Mucosa of rectum (tissue), 2 donors: ENCODE data around the gene ADRB2.
"Not testable (repeated sequence)": the region's sequence is repeated elsewhere in the genome, so short reads cannot be mapped to it uniquely, and the experiment has no call there.

ENCODE experiments used
- H3K27ac ChIP-seq, 2 donors: one replicate each; pipeline ENCODE4 v1.7.0; 2013; ENCODE audit warnings: inconsistent platforms in 2 of 2, low read depth in 2 of 2, low read length in 2 of 2
- H3K27me3 ChIP-seq, 2 donors: one replicate each; pipeline ENCODE4 v1.7.0; 2013; ENCODE audit warnings: low read length in 2 of 2; ENCODE audit not compliant: control insufficient read depth in 2 of 2, insufficient read depth in 2 of 2
- H3K36me3 ChIP-seq, 2 donors: one replicate each; pipeline ENCODE4 v1.7.0; 2013; ENCODE audit warnings: low read length in 2 of 2; ENCODE audit not compliant: control insufficient read depth in 2 of 2, insufficient read depth in 2 of 2
- H3K4me1 ChIP-seq, 2 donors: one replicate each; pipeline ENCODE4 v1.7.0; 2013; ENCODE audit warnings: low read length in 2 of 2, mild to moderate bottlenecking in 1 of 2; ENCODE audit not compliant: control insufficient read depth in 2 of 2, insufficient read depth in 2 of 2
- H3K4me3 ChIP-seq, 2 donors: one replicate each; pipeline ENCODE4 v1.7.0; 2013; ENCODE audit warnings: low read length in 2 of 2
- H3K9ac ChIP-seq, 2 donors: one replicate each; pipeline ENCODE4 v1.7.0; 2013; ENCODE audit warnings: low read length in 2 of 2, low read depth in 1 of 2, mild to moderate bottlenecking in 1 of 2
- H3K9me3 ChIP-seq, 2 donors: one replicate each; pipeline ENCODE4 v1.7.0; 2013; ENCODE audit warnings: low read length in 2 of 2; ENCODE audit not compliant: control insufficient read depth in 2 of 2
- donor health status: healthy.
- donor health status: Normal muscosa, but diverticular disease.

ADRB2 gene

GRCh38 chr5:148791696-148792095, 34.7 kb upstream of the ADRB2 start:
- H3K9ac ChIP-seq, result no peak overlapping the region
- no peak overlapping the region for H3K4me3 ChIP-seq
- H3K9me3 ChIP-seq, result no peaks in the 10 kb centered on the region
- H3K27ac ChIP-seq, result no peak overlapping the region
- H3K27me3 ChIP-seq, result no peaks in the 10 kb centered on the region
- H3K4me1 ChIP-seq, result peaks cover 0 to 3% of the 10 kb centered on the region in 2 donors
- no peaks in the 10 kb centered on the region for H3K36me3 ChIP-seq

GRCh38 chr5:148792744-148793143, 33.7 kb upstream of the ADRB2 start:
- H3K4me3 ChIP-seq, result no peak overlapping the region
- H3K9me3 ChIP-seq, result no peaks in the 10 kb centered on the region
- no peaks in the 10 kb centered on the region for H3K36me3 ChIP-seq
- H3K9ac ChIP-seq, result no peak overlapping the region
- H3K27me3 ChIP-seq, result no peaks in the 10 kb centered on the region
- H3K27ac ChIP-seq, result no peak overlapping the region
- peaks cover 0 to 3% of the 10 kb centered on the region in 2 donors for H3K4me1 ChIP-seq

- Histone ChIP-seq H3K36me3 (no peaks in the 10 kb centered on the region), H3K27me3 (no peaks in the 10 kb centered on the region), H3K27ac (no peak overlapping the region), H3K4me1 (peaks cover 0 to 3% of the 10 kb centered on the region in 2 donors), H3K9ac (no peak overlapping the region), H3K9me3 (no peaks in the 10 kb centered on the region), H3K4me3 (no peak overlapping the region)
Measured at GRCh38 chr5:148793261-148793660, 33.1 kb upstream of the ADRB2 start.

GRCh38 chr5:148794275-148794674, 32.1 kb upstream of the ADRB2 start:
- Histone ChIP-seq H3K27me3 (no peaks in the 10 kb centered on the region), H3K27ac (no peak overlapping the region), H3K9ac (no peak overlapping the region), H3K4me1 (peaks cover 0 to 3% of the 10 kb centered on the region in 2 donors), H3K36me3 (no peaks in the 10 kb centered on the region), H3K4me3 (no peak overlapping the region), H3K9me3 (no peaks in the 10 kb centered on the region)

- Histone ChIP-seq H3K9me3 (no peaks in the 10 kb centered on the region), H3K27ac (no peak overlapping the region), H3K4me1 (peaks cover 0 to 3% of the 10 kb centered on the region in 2 donors), H3K4me3 (no peak overlapping the region), H3K27me3 (no peaks in the 10 kb centered on the region), H3K9ac (no peak overlapping the region), H3K36me3 (no peaks in the 10 kb centered on the region)
Measured at GRCh38 chr5:148794729-148795561, 31.5 kb upstream of the ADRB2 start.

GRCh38 chr5:148796936-148797335, 29.5 kb upstream of the ADRB2 start:
- Histone ChIP-seq H3K9me3 (no peaks in the 10 kb centered on the region), H3K27ac (no peak overlapping the region), H3K4me3 (no peak overlapping the region), H3K4me1 (peaks cover 0 to 3% of the 10 kb centered on the region in 2 donors), H3K9ac (no peak overlapping the region), H3K36me3 (no peaks in the 10 kb centered on the region), H3K27me3 (no peaks in the 10 kb centered on the region)

- Histone ChIP-seq H3K9me3 (no peaks in the 10 kb centered on the region), H3K4me3 (no peak overlapping the region), H3K36me3 (no peaks in the 10 kb centered on the region), H3K9ac (no peak overlapping the region), H3K27me3 (no peaks in the 10 kb centered on the region), H3K4me1 (no peaks in the 10 kb centered on the region), H3K27ac (no peak overlapping the region)
Measured at GRCh38 chr5:148798786-148799185, 27.6 kb upstream of the ADRB2 start.

- Histone ChIP-seq H3K4me1 (no peaks in the 10 kb centered on the region), H3K27ac (no peak overlapping the region), H3K36me3 (no peaks in the 10 kb centered on the region)
Measured at GRCh38 chr5:148799737-148800527, 26.5 kb upstream of the ADRB2 start.

GRCh38 chr5:148801682-148802276, 24.6 kb upstream of the ADRB2 start:
- no peak overlapping the region for H3K9ac ChIP-seq
- no peak overlapping the region for H3K27ac ChIP-seq
- H3K4me1 ChIP-seq, result no peaks in the 10 kb centered on the region
- no peak overlapping the region for H3K4me3 ChIP-seq
- no peaks in the 10 kb centered on the region for H3K27me3 ChIP-seq
- no peaks in the 10 kb centered on the region for H3K9me3 ChIP-seq
- no peaks in the 10 kb centered on the region for H3K36me3 ChIP-seq

More at GRCh38 chr5:148799737-148800527, 26.5 kb upstream of the ADRB2 start:
- no peaks in the 10 kb centered on the region for H3K27me3 ChIP-seq
- no peak overlapping the region for H3K9ac ChIP-seq
- no peak overlapping the region for H3K4me3 ChIP-seq
- H3K9me3 ChIP-seq, result no peaks in the 10 kb centered on the region

GRCh38 chr5:148803451-148803850, 23.0 kb upstream of the ADRB2 start:
- H3K9me3 ChIP-seq, H3K4me1 ChIP-seq: not testable (repeated sequence)

More at GRCh38 chr5:148803451-148803850, 23.0 kb upstream of the ADRB2 start:
- not testable (repeated sequence) for H3K9ac ChIP-seq, H3K27ac ChIP-seq, H3K4me3 ChIP-seq, H3K27me3 ChIP-seq, H3K36me3 ChIP-seq
